SKM-1 (cell line): Measurements from ENCODE around the gene ENTPD5.
"Not testable (repeated sequence)": the region's sequence is repeated elsewhere in the genome, so short reads cannot be mapped to it uniquely, and the experiment has no call there.

ENCODE experiments used
- DNase-seq: peaks from one replicate; lab custom pipeline; 2025; ENCODE audit not compliant: unreplicated experiment; lab: John Stamatoyannopoulos, UW

The ENTPD5 gene

GRCh38 chr14:74008843-74009499 lies 10.1 kb downstream of the ENTPD5 start:
- no peak for DNase-seq

- DNase-seq = not testable (repeated sequence)
Measured at GRCh38 chr14:74005664-74006063, 13.4 kb downstream of the ENTPD5 start.

GRCh38 chr14:73998726-73999125 lies 20.4 kb downstream of the ENTPD5 start:
- no peak for DNase-seq

GRCh38 chr14:73997944-73998447 lies 21.1 kb downstream of the ENTPD5 start:
- DNase-seq = no peak

- DNase-seq = no peak
Measured at GRCh38 chr14:73997108-73997943, 21.8 kb downstream of the ENTPD5 start.

- DNase-seq = no peak
Measured at GRCh38 chr14:73996731-73997107, 22.4 kb downstream of the ENTPD5 start.

- no peak for DNase-seq
Measured at GRCh38 chr14:73995977-73996378, 23.1 kb downstream of the ENTPD5 start.

GRCh38 chr14:73994926-73995325 lies 24.2 kb downstream of the ENTPD5 start:
- DNase-seq = not testable (repeated sequence)

- no peak for DNase-seq
Measured at GRCh38 chr14:73991092-73991491, 28.0 kb downstream of the ENTPD5 start.

- DNase-seq = not testable (repeated sequence)
Measured at GRCh38 chr14:73988656-73989055, 30.4 kb downstream of the ENTPD5 start.

GRCh38 chr14:73988065-73988464 lies 31.0 kb downstream of the ENTPD5 start:
- DNase-seq = no peak

- DNase-seq = no peak
Measured at GRCh38 chr14:73977896-73978295, 41.2 kb downstream of the ENTPD5 start.

- DNase-seq = no peak
Measured at GRCh38 chr14:73976125-73976524, 43.0 kb downstream of the ENTPD5 start.

GRCh38 chr14:73973497-73973896 lies 45.6 kb downstream of the ENTPD5 start:
- no peak for DNase-seq

- DNase-seq = no peak
Measured at GRCh38 chr14:73968885-73969284, 50.2 kb downstream of the ENTPD5 start.

- no peak for DNase-seq
Measured at GRCh38 chr14:73965216-73965615, 53.9 kb downstream of the ENTPD5 start.

- no peak for DNase-seq
Measured at GRCh38 chr14:73961192-73961591, 57.9 kb downstream of the ENTPD5 start.

GRCh38 chr14:73958591-73958990 lies 60.5 kb downstream of the ENTPD5 start:
- no peak for DNase-seq

- no peak for DNase-seq
Measured at GRCh38 chr14:73955674-73956073, 63.4 kb downstream of the ENTPD5 start.

- no peak for DNase-seq
Measured at GRCh38 chr14:73953731-73954130, 65.4 kb downstream of the ENTPD5 start.

GRCh38 chr14:73949752-73950734 lies 69.0 kb downstream of the ENTPD5 start, which contains the start of the genes COQ6 and FAM161B:
TSS of gene COQ6 (plus strand) at chr14:73950302. CDS start at chr14:73950333, 31 bp downstream.
TSS of gene FAM161B (minus strand) at chr14:73950094. CDS start at chr14:73950026, 68 bp downstream.
- peak; percentile 68 for DNase-seq
